ENCODE results near the gene PLEKHM3.

GRCh38 chr2:208047840-208048239 is 22.5 kb upstream of the PLEKHM3 start:
- TF ChIP-seq USF1 (IDR thresholded peaks at IDR 0.05) (no peak), EP300 (IDR thresholded peaks at IDR 0.05; ENCODE audit: borderline replicate concordance) (no peak), TAF1 (IDR thresholded peaks at IDR 0.05; ENCODE audit: low read depth) (no peak), REST (IDR thresholded peaks at IDR 0.05; ENCODE audit: low read depth) (no peak), NFIC (IDR thresholded peaks at IDR 0.05) (no peak), CEBPB (IDR thresholded peaks at IDR 0.05) (no peak), FOXM1 (IDR thresholded peaks at IDR 0.05; ENCODE audit: borderline replicate concordance, low read depth) (no peak), RAD21 (IDR thresholded peaks at IDR 0.05; ENCODE audit: low read depth) (no peak), YY1 (IDR thresholded peaks at IDR 0.05; ENCODE audit: low read depth) (no peak), MAX (IDR thresholded peaks at IDR 0.05) (no peak), TCF12 (IDR thresholded peaks at IDR 0.05; ENCODE audit: low read depth) (no peak), EGR1 (IDR thresholded peaks at IDR 0.05) (no peak), TEAD4 (IDR thresholded peaks at IDR 0.05) (no peak), ZBTB7A (IDR thresholded peaks at IDR 0.05; ENCODE audit: low read depth) (no peak)
